Activated naive CD4-positive, alpha-beta T cell treated with anti-CD3 and anti-CD28 coated beads, Interleukin-2, amount 50 U/mL, for 24 hours (primary cell): ENCODE measurements around the gene RAB3GAP1.
"Not testable (repeated sequence)": the region's sequence is repeated elsewhere in the genome, so short reads cannot be mapped to it uniquely, and the experiment has no call there.

Experiments used
- H3K27ac Mint-ChIP-seq: one replicate; pipeline ENCODE4 v1.8.0; 2021; ENCODE audit warnings: mild to moderate bottlenecking, mixed read lengths
- H3K27me3 Mint-ChIP-seq: one replicate; pipeline ENCODE4 v1.8.0; 2021; ENCODE audit warnings: mixed read lengths
- H3K36me3 Mint-ChIP-seq: one replicate; pipeline ENCODE4 v1.8.0; 2021; ENCODE audit warnings: mixed read lengths
- H3K4me1 Mint-ChIP-seq: one replicate; pipeline ENCODE4 v1.8.0; 2021; ENCODE audit warnings: mixed read lengths
- H3K4me3 Mint-ChIP-seq: one replicate; pipeline ENCODE4 v1.8.0; 2021; ENCODE audit warnings: mild to moderate bottlenecking, mixed read lengths
- H3K9me3 Mint-ChIP-seq: one replicate; pipeline ENCODE4 v1.8.0; 2021; ENCODE audit warnings: mixed read lengths

The RAB3GAP1 gene

GRCh38 chr2:135086222-135086621 lies 34.1 kb downstream of the RAB3GAP1 start:
- no peaks in the 10 kb centered on the region for H3K27me3 Mint-ChIP-seq
- peaks cover 38% of the 10 kb centered on the region for H3K36me3 Mint-ChIP-seq
- H3K9me3 Mint-ChIP-seq = peaks cover 6% of the 10 kb centered on the region
- peaks cover 49% of the 10 kb centered on the region for H3K4me1 Mint-ChIP-seq
- H3K4me3 Mint-ChIP-seq = peak overlapping the region; percentile 8
- H3K27ac Mint-ChIP-seq = peak overlapping the region; percentile 76

GRCh38 chr2:135089597-135089996 lies 37.5 kb downstream of the RAB3GAP1 start:
- H3K9me3 Mint-ChIP-seq, H3K4me3 Mint-ChIP-seq, H3K27me3 Mint-ChIP-seq: not testable (repeated sequence)
- Mint-ChIP-seq H3K27ac (peak overlapping the region; percentile 47), H3K36me3 (peaks cover 43% of the 10 kb centered on the region), H3K4me1 (peaks cover 54% of the 10 kb centered on the region)

GRCh38 chr2:135091681-135092080 lies 39.6 kb downstream of the RAB3GAP1 start:
- Mint-ChIP-seq H3K27ac (peak overlapping the region; percentile 18), H3K9me3 (peaks cover 6% of the 10 kb centered on the region), H3K4me1 (peaks cover 40% of the 10 kb centered on the region), H3K4me3 (no peak overlapping the region), H3K27me3 (no peaks in the 10 kb centered on the region), H3K36me3 (peaks cover 39% of the 10 kb centered on the region)

- H3K4me3 Mint-ChIP-seq = no peak overlapping the region
- H3K36me3 Mint-ChIP-seq = peaks cover 33% of the 10 kb centered on the region
- peaks cover 33% of the 10 kb centered on the region for H3K4me1 Mint-ChIP-seq
- H3K9me3 Mint-ChIP-seq = peaks cover 6% of the 10 kb centered on the region
- H3K27me3 Mint-ChIP-seq = no peaks in the 10 kb centered on the region
- H3K27ac Mint-ChIP-seq = no peak overlapping the region
Measured at GRCh38 chr2:135093193-135093592, 41.1 kb downstream of the RAB3GAP1 start.

- Mint-ChIP-seq H3K36me3 (peaks cover 32% of the 10 kb centered on the region), H3K27me3 (no peaks in the 10 kb centered on the region), H3K4me3 (no peak overlapping the region), H3K9me3 (peaks cover 6% of the 10 kb centered on the region), H3K4me1 (peaks cover 35% of the 10 kb centered on the region), H3K27ac (no peak overlapping the region)
Measured at GRCh38 chr2:135093670-135094330, 41.7 kb downstream of the RAB3GAP1 start.

- Mint-ChIP-seq H3K9me3 (peaks cover under 1% of the 10 kb centered on the region), H3K36me3 (peaks cover 28% of the 10 kb centered on the region), H3K4me1 (peaks cover 36% of the 10 kb centered on the region), H3K4me3 (no peak overlapping the region), H3K27ac (no peak overlapping the region), H3K27me3 (no peaks in the 10 kb centered on the region)
Measured at GRCh38 chr2:135094508-135094907, 42.4 kb downstream of the RAB3GAP1 start.

DNA sequence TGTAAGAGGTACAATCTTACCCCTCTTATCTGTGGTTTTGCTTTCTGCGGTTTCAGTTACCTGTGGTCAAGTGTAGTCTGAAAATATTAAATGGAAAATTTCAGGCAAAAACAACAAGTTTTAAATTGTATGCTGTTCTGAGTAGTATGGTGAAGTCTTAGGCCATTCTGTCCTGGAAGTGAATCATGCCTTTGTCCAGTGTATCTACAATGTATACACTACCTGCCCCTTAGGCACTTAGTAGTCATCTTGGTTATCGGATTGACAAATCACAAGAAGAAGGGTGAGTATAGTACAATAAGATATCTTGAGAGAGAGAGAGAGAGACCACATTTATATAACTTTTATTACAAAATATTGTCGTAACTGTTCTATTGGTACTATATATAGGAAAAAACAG lies 43.5 kb downstream of the RAB3GAP1 start:
- Mint-ChIP-seq H3K4me1 (peaks cover 33% of the 10 kb centered on the region), H3K27me3 (no peaks in the 10 kb centered on the region), H3K36me3 (peaks cover 28% of the 10 kb centered on the region), H3K27ac (no peak overlapping the region), H3K9me3 (no peaks in the 10 kb centered on the region), H3K4me3 (no peak overlapping the region)

- H3K36me3 Mint-ChIP-seq = peaks cover 32% of the 10 kb centered on the region
- H3K27ac Mint-ChIP-seq = no peak overlapping the region
- no peak overlapping the region for H3K4me3 Mint-ChIP-seq
- no peaks in the 10 kb centered on the region for H3K9me3 Mint-ChIP-seq
- no peaks in the 10 kb centered on the region for H3K27me3 Mint-ChIP-seq
- peaks cover 30% of the 10 kb centered on the region for H3K4me1 Mint-ChIP-seq
Measured at GRCh38 chr2:135096665-135097446, 44.8 kb downstream of the RAB3GAP1 start.

- H3K9me3 Mint-ChIP-seq = no peaks in the 10 kb centered on the region
- no peak overlapping the region for H3K4me3 Mint-ChIP-seq
- H3K27me3 Mint-ChIP-seq = no peaks in the 10 kb centered on the region
- H3K36me3 Mint-ChIP-seq = peaks cover 32% of the 10 kb centered on the region
- H3K4me1 Mint-ChIP-seq = peaks cover 27% of the 10 kb centered on the region
- H3K27ac Mint-ChIP-seq = no peak overlapping the region
Measured at GRCh38 chr2:135097532-135098231, 45.6 kb downstream of the RAB3GAP1 start.

DNA sequence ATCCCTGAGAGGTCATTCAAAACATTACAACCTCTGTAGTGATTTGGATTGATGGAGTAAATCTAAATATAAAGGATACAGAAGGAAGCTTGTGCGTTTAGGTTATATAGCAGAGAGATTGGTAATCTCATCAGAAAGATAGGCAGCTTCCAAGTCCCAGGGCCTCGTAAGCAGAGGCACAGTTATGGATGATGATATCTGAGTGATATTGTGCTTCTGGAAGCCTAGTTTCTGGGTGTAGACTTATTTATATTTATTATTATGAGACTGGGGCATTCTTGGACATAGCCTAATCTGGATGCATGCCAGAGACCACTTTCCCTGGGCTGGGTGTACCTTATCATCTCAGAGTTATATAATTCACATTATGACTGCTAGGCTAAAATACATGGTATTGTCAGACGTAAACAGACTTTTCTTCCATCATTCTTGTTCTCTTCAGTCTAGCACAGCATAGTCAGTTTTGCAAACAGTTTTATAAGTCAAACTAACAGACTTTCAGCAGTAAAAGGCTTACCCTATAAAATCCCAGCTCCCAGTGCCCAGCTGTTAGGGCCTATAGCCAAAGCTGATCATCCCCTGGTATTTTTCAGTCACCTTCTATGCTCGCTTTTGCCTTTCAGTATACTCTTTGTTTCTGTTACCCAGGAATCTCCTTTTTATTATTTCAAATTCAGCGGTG lies 47.9 kb downstream of the RAB3GAP1 start:
- Mint-ChIP-seq H3K4me3 (no peak overlapping the region), H3K27ac (peak overlapping the region; percentile 10), H3K4me1 (peaks cover 25% of the 10 kb centered on the region), H3K27me3 (no peaks in the 10 kb centered on the region), H3K36me3 (peaks cover 38% of the 10 kb centered on the region), H3K9me3 (no peaks in the 10 kb centered on the region)

GRCh38 chr2:135103843-135104242 lies 51.8 kb downstream of the RAB3GAP1 start:
- Mint-ChIP-seq H3K27ac (peak overlapping the region; percentile 74), H3K36me3 (peaks cover 42% of the 10 kb centered on the region), H3K9me3 (no peaks in the 10 kb centered on the region), H3K4me3 (no peak overlapping the region), H3K4me1 (peaks cover 21% of the 10 kb centered on the region), H3K27me3 (no peaks in the 10 kb centered on the region)

DNA sequence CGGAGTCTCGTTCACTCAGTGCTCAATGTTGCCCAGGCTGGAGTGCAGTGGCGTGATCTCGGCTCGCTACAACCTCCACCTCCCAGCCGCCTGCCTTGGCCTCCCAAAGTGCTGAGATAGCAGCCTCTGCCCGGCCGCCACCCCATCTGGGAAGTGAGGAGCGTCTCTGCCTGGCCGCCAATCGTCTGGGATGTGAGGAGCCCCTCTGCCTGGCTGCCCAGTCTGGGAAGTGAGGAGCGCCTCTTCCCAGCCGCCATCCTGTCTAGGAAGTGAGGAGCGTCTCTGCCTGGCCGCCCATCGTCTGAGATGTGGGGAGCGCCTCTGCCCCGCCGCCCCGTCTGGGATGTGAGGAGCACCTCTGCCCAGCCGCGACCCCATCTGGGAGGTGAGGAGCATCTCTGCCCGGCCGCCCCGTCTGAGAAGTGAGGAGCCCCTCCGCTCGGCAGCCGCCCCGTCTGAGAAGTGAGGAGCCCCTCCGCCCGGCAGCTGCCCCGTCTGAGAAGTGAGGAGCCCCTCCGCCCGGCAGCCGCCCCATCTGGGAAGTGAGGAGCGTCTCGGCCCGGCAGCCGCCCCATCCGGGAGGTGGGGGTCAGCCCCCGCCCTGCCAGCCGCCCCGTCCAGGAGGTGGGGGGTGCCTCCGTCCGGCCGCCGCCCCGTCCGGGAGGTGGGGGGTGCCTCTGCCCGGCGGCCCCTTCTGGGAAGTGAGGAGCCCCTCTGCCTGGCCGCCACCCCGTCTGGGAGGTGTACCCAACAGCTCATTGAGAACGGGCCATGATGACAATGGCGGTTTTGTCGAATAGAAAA lies 53.6 kb downstream of the RAB3GAP1 start:
- not testable (repeated sequence) for H3K4me3 Mint-ChIP-seq, H3K27me3 Mint-ChIP-seq, H3K9me3 Mint-ChIP-seq, H3K27ac Mint-ChIP-seq
- Mint-ChIP-seq H3K36me3 (peaks cover 41% of the 10 kb centered on the region), H3K4me1 (peaks cover 16% of the 10 kb centered on the region)

- H3K9me3 Mint-ChIP-seq = no peaks in the 10 kb centered on the region
- no peak overlapping the region for H3K4me3 Mint-ChIP-seq
- peaks cover 19% of the 10 kb centered on the region for H3K36me3 Mint-ChIP-seq
- H3K27ac Mint-ChIP-seq = no peak overlapping the region
- H3K4me1 Mint-ChIP-seq = peaks cover 25% of the 10 kb centered on the region
- no peaks in the 10 kb centered on the region for H3K27me3 Mint-ChIP-seq
Measured at GRCh38 chr2:135113322-135113721, 61.2 kb downstream of the RAB3GAP1 start.

DNA sequence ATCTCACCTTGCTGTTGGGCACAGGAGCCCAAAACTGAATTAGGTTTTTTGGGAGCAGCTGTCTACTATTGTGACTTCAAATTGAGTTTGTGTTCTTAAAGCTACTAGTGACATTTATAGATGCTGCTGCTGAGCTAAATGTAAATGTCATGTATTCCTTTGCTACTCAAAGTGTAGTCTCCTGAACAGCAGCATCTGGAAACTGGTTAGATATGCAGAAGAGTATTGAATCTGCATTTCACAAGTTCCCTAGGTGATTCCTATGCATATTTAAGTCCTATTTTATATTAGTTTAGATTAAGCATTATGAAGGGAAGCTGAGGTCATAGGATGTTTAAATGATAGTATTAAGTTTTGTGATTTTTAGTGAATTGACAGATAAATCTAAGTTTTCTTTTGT lies 67.5 kb downstream of the RAB3GAP1 start:
- Mint-ChIP-seq H3K4me1 (peaks cover 17% of the 10 kb centered on the region), H3K27me3 (no peaks in the 10 kb centered on the region), H3K9me3 (no peaks in the 10 kb centered on the region), H3K36me3 (peaks cover 16% of the 10 kb centered on the region), H3K4me3 (no peak overlapping the region), H3K27ac (peak overlapping the region; percentile 27)
